NT2/D1 (cell line): Measurements from ENCODE around the gene NAGA.
"Not testable (repeated sequence)": the region's sequence is repeated elsewhere in the genome, so short reads cannot be mapped to it uniquely, and the experiment has no call there.

ENCODE experiments used
- DNase-seq: peaks from one replicate; pipeline ENCODE4 v3.0.0-alpha.2; 2011; ENCODE audit warnings: low read depth, low spot score
- H3K27me3 ChIP-seq: 2 replicates; pipeline ENCODE4 v1.6.0; 2011; ENCODE audit warnings: mild to moderate bottlenecking; ENCODE audit not compliant: insufficient read length, insufficient read depth
- H3K36me3 ChIP-seq: 2 replicates; pipeline ENCODE4 v1.6.1; 2011; ENCODE audit warnings: mild to moderate bottlenecking, low read length, mixed read lengths; ENCODE audit not compliant: insufficient read depth, insufficient read length
- H3K4me1 ChIP-seq: 2 replicates; pipeline ENCODE4 v1.5.1; 2011; ENCODE audit not compliant: insufficient read depth, insufficient read length
- H3K4me3 ChIP-seq: 2 replicates; pipeline ENCODE4 v1.5.1; 2011; ENCODE audit warnings: low read depth; ENCODE audit not compliant: insufficient read length
- H3K9ac ChIP-seq: 2 replicates; pipeline ENCODE4 v1.6.0; 2011; ENCODE audit warnings: low read depth; ENCODE audit not compliant: insufficient read length
- H3K9me3 ChIP-seq: 2 replicates; pipeline ENCODE4 v1.5.1; 2011; ENCODE audit warnings: mild to moderate bottlenecking, low read length; ENCODE audit not compliant: insufficient read depth
- SUZ12 ChIP-seq: IDR thresholded peaks from 2 replicates; pipeline ENCODE4 v1.6.1; 2011; ENCODE audit not compliant: insufficient read length, insufficient read depth; ENCODE audit errors: extremely low read depth
- YY1 ChIP-seq: IDR thresholded peaks from 2 replicates; pipeline ENCODE4 v1.6.1; 2011; ENCODE audit not compliant: insufficient read length, insufficient read depth
- ZNF274 ChIP-seq: IDR thresholded peaks from 2 replicates; pipeline ENCODE4 v1.6.1; 2011; ENCODE audit warnings: mild to moderate bottlenecking, low read depth, low read length

NAGA gene

DNA sequence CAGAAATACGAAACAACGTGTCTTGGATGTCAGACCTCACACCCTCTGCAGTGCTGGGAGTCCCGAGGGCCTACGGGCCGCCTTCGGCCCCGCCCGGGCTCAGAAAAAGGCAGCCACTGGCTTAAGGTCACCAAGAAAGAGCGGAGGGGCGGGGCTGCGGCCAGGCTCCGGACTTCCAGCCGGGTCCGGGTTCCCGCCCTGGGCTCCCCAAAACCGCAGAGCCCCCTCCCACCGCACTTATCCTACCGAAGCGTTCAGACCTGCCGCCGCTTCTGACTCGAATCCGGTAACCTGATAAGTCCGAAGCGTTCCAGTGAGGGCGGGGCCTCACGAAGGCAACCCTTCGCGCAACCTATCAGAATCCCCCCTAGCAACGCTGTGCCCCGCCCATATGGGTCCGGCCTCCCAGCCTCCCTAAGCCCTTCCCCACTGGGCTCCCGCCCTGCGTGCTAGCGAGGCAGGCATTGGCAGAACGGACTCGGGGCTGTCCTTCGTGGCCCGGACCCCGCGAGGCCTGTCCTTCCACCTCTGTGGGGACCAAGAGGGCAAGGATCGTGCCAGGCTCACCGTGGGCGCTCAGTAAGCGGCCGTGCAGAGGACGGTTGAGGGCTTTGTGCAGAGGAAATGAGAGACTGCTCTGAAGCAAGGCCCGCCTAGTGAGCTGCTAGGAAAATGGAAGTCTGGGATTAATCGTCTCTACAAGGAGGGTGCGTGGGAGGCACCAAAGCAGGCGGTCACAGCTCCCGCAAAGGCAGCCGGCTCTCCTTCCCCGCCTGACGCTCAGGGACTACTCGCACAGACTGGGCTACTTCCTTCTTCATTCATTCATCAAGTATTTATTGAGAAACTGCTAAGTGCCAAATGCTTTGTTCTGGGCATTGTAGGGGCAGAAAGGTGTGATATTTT is at the start of gene NAGA:
TSS of gene NAGA (minus strand) at position 296 of the 906 bp plus-strand sequence. CDS start 515 bp downstream, outside the sequence.
- H3K4me1 ChIP-seq = peaks cover 9% of the 10 kb centered on the region
- no peak for TF ChIP-seq ZNF274
- TF ChIP-seq SUZ12 = no peak
- TF ChIP-seq YY1 = no peak

DNA sequence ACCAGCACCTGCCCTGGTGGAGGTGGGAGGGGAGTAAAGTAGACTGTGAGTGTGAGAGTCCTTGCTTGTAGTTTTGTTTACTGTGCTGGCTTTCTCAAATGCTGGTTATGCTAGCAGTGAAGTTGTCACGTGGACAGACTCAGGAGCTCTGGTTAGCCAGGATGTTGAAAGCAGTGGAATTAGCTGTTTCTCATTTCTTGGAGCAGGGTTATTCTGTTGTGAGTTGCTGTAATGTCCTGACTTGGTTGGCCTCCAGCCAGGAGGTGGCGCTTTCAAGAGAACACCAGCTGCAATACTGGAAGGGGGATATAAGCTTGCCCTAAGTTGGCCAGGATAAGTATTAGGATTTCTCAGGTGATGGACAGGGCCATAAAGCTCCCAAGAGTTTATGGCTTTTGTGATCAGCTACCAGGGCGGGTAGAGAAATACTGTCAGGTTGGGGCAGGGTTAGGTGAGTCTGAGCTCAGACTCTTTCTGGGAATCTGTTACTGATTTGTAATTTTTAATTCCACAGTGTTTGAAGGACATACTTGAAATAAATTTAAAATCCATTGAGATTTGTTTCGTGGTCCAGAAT is 46.3 kb upstream of the NAGA start:
- Histone ChIP-seq H3K4me1 (no peaks in the 10 kb centered on the region), H3K4me3 (no peak overlapping the region), H3K9me3 (peaks cover 37% of the 10 kb centered on the region), H3K36me3 (no peaks in the 10 kb centered on the region), H3K27me3 (no peaks in the 10 kb centered on the region), H3K9ac (no peak overlapping the region)
- no peak for DNase-seq
- TF ChIP-seq ZNF274 = no peak
- no peak for TF ChIP-seq SUZ12
- no peak for TF ChIP-seq YY1

More for the DNA sequence above, at the start of gene NAGA:
- peaks cover 9% of the 10 kb centered on the region; the same call in 1 of the 2 replicates for H3K9me3 ChIP-seq
- peak; percentile 86 for DNase-seq
- H3K36me3 ChIP-seq = peaks cover 35% of the 10 kb centered on the region
- H3K4me3 ChIP-seq = peak within 1 kb of the TSS; percentile 58
- H3K27me3 ChIP-seq = peaks cover 4% of the 10 kb centered on the region
- H3K9ac ChIP-seq = peak within 1 kb of the TSS; percentile 83

DNA sequence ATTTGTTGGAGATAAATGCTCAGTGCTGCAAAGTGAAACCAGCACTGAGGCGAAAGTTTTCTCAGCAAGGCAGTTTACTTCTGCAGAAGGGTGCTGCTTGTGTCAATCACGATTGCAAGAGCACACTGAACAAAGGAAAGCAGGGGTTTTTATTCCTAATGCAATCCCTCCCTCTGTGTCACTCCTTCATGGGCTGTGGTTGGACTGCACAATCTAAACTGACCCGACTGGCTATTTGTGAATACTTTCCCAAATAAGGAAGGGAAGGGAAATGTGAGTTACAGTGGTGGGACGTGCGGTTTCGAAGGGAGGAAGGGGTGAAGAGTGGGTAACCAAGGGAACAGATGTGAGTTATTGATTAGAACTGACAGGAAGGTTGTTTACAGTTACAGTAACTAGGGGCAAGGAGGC is 44.8 kb upstream of the NAGA start:
- not testable (repeated sequence) for H3K4me3 ChIP-seq, DNase-seq, H3K36me3 ChIP-seq, H3K4me1 ChIP-seq, H3K9ac ChIP-seq, H3K27me3 ChIP-seq
- H3K9me3 ChIP-seq = peaks cover 37% of the 10 kb centered on the region

DNA sequence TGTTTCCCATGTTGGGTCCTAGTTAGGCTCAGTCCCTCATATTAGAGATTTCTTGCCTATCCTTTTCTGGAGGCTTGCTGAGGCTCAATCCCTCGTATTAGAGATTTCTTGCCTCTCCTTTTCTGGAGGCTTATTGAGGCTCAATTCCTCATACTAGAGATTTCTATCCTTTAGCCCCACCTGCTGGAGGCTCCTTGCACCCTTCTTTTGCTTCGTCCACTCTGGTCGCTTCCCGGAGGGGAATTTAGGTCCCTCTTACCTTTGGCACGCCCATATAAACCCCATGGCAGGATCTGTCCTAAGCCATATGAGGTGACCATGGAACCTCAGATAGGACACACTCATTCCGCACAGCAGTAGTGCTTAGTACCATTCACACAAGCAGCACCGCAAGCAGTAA is 44.1 kb upstream of the NAGA start:
- Histone ChIP-seq H3K27me3 (no peaks in the 10 kb centered on the region), H3K9ac (no peak overlapping the region), H3K4me1 (no peaks in the 10 kb centered on the region), H3K4me3 (no peak overlapping the region), H3K9me3 (peaks cover 37% of the 10 kb centered on the region), H3K36me3 (no peaks in the 10 kb centered on the region)
- DNase-seq = no peak
- TF ChIP-seq ZNF274 = no peak
- TF ChIP-seq SUZ12 = no peak
- no peak for TF ChIP-seq YY1

DNA sequence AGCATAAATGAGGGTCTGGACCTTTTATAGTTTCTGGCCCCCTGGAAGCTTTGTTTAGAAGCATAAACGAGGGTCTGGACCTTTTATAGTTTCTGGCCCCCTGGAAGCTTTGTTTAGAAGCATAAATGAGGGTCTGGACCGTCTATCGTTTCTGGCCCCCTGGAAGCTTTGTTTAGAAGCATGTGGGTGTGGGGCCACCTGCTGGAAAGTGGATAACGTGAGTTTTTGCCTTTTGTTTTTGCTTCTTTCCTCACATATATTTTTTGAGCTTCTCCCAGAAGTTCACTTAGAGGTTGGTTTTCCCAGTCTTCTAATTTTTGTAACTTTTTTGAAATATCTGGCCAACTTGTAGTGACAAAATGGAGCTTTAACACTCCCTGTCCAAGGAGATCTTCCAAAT is 42.2 kb upstream of the NAGA start:
- DNase-seq, H3K9ac ChIP-seq: not testable (repeated sequence)

DNA sequence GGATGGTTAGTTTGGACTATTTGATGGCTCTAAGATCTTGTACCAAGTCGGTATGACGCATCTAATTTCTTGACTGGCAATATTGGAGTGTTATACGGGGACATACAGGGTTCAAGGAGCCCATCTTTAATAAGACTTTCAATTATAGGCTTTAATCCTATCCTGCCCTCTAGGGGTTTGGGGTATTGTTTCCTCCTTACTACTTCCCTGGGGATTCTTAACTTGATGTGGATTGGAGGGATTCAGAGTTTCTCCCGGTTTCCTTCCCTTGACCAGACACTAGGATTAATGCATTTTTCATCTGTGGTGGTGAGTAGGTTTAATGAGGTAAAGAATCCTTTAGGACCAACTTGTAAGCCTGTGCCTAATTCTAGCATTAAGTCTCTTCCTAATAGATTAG is 41.2 kb upstream of the NAGA start:
- Histone ChIP-seq H3K36me3 (no peaks in the 10 kb centered on the region), H3K4me1 (no peaks in the 10 kb centered on the region), H3K9ac (no peak overlapping the region), H3K9me3 (peaks cover 32% of the 10 kb centered on the region), H3K4me3 (no peak overlapping the region), H3K27me3 (no peaks in the 10 kb centered on the region)
- no peak for DNase-seq
- TF ChIP-seq YY1 = no peak
- TF ChIP-seq ZNF274 = no peak
- TF ChIP-seq SUZ12 = no peak

More for the DNA sequence above, 42.2 kb upstream of the NAGA start:
- not testable (repeated sequence) for H3K4me1 ChIP-seq, H3K4me3 ChIP-seq, H3K27me3 ChIP-seq, H3K36me3 ChIP-seq
- H3K9me3 ChIP-seq = peaks cover 37% of the 10 kb centered on the region

DNA sequence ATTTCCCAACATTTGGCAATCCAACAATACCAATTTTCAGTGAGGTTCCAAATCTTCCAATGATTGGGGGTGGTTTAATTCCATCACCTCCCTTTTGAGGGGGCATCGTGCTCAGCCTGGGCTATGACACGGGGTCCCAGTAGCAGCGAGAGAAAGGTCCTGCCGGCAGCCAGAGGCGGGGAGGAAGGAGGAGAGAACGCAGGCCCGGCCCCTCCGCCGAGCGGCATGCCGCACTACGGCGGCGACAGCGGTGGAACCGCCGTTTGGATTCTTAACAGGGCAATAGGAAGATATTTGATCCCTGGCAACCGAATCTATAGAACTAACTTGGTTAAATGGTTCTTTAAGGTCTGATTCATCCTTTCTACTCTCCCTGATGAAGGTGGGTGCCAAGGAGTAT is 38.2 kb upstream of the NAGA start:
- DNase-seq = no peak
- no peak for TF ChIP-seq YY1
- no peak for TF ChIP-seq SUZ12
- no peak for TF ChIP-seq ZNF274
- Histone ChIP-seq H3K4me1 (no peaks in the 10 kb centered on the region), H3K4me3 (no peak overlapping the region), H3K27me3 (no peaks in the 10 kb centered on the region), H3K9me3 (peaks cover 27% of the 10 kb centered on the region; the same call in 1 of the 2 replicates), H3K9ac (no peak overlapping the region), H3K36me3 (no peaks in the 10 kb centered on the region)

DNA sequence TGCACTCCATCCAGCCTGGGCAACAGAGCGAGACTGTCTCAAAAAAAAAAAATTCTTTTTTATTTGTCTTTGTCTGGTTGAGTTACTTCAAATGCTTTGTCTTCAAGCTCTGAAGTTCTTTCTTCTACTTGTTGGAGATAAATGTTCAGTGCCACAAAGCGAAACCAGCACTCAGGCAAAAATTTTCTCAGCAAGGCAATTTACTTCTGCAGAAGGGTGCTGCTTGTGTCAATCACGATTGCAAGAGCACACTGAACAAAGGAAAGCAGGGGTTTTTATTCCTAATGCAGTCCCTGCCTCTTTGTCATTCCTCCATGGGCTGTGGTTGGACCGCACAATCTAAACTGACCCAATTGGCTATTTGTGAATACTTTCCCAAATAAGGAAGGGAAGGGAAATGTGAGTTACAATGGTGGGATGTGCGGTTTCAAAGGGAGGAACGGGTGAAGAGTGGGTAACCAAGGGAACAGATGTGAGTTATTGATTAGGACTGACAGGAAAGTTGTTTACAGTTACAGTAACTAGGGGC is 33.8 kb upstream of the NAGA start:
- not testable (repeated sequence) for H3K9ac ChIP-seq, H3K27me3 ChIP-seq, H3K36me3 ChIP-seq, DNase-seq, H3K4me3 ChIP-seq, H3K4me1 ChIP-seq
- H3K9me3 ChIP-seq = peaks cover 45% of the 10 kb centered on the region
